Kasumi-1 (cell line): ENCODE measurements around the gene ARRB1.
A peak's percentile ranks its signal among the peaks of the same experiment; 100 is the strongest.
"Not testable (repeated sequence)": the region's sequence is repeated elsewhere in the genome, so short reads cannot be mapped to it uniquely, and the experiment has no call there.

ENCODE experiments used
- DNase-seq, 2 experiments: peaks; one replicate each; lab custom pipeline; 2025; lab: John Stamatoyannopoulos, UW

Gene ARRB1

GRCh38 chr11:75351541-75351790 lies at the start of gene ARRB1:
ARRB1 (minus strand) TSS chr11:75351661; CDS start chr11:75351607, 54 bp downstream.
- peak in 1 of 2 experiments; percentile 39 for DNase-seq

- peak in 1 of 2 experiments; percentile 28 for DNase-seq
Observed at GRCh38 chr11:75400146-75400865, 48.8 kb upstream of the ARRB1 start.

DNA sequence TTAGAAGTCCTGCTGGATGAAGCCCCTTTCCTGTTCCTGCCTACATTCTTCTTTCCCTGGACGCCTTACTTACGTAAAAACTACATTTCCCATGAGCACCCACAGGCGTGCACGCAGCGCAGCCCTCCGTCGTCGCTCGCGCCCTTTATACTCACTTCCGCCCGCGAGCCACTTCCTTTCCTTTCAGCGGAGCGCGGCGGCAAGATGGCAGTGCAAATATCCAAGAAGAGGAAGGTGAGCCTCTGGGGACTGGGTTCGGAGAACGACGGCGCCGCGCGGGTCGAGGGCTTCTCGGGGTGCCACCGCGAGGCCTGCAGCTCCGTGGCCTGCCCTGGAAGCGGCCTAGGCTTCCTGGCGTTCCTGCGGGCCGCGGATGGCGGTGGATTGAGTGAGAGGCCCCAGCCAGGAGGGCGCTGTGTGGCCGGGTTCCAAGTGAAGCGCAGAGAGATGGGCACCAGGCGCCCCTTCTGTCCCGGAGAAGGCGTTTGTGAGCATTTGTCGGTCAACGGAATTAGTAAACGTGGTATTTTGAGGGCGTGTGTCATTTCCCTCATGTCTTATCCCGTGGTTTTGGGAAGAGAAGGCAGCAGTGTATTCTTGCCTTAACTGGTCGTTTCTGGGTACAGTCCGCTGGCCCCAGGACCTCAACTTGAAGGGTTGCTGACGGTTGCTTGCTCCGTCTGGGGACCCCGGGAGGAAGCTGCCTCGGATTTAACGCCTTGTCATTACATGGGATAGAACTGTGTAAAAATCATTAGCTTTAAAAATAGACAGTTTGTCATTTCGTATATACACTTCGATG lies 48.1 kb upstream of the ARRB1 start, which contains the start of gene RPS3:
RPS3 (plus strand) TSS at position 175 of the 802 bp plus-strand sequence; CDS start at position 205, 30 bp downstream.
- peak; percentile 93 to 95 for DNase-seq

DNA sequence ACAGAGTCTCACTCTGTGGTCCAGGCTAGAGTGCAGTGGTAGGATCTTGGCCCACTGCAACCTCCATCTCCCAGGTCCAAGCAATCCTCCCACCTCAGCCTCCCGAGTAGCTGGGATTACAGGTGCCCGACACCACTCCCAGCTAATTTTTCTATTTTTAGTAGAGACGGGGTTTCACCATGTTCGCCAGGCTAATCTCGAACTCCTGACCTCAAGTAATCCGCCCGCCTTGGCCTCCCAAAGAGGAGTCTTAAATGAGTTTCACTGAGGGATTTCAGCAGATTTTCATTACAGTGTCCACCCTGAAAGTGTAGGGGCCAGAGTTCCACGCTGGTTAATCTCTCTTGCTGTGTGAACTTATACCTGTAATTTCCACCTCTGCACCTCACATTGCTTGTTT lies 47.4 kb upstream of the ARRB1 start:
- no peak for DNase-seq

DNA sequence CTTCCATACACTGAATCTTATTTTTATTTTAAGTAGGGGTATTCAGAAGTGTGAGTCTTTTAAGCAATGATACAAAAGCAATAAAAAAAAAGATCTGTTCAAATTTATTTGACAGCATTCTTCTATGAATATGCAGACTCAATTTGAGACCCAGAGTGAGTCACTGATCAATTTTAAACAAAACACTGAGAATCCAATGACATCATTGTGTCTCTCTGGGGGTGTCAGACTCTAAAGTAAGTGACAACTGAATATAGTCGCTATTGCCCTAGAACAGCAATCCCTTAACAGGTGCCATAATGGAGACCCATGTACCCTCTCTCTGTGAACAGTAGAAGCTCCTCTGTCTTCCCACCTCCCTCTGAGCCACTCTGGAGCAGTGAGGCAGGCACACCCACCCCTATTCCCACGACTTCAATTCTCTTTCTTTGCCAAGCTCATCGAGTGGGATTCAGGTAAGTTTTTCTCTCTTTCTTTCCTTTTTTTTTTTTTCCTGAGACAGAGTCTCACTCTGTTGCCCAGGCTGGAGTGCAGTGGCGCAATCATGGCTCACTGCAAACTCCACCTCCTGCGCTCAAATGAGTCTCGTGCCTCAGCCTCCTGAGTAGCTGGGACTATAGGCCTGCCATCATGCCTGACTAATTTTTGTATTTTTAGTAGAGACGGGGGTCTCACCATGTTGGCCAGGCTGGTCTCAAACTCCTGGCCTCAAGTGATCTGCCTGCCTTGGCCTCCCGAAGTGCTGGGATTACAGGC lies 42.8 kb upstream of the ARRB1 start:
- no peak for DNase-seq

- DNase-seq, result no peak
Observed at GRCh38 chr11:75389925-75390324, 38.5 kb upstream of the ARRB1 start.

DNA sequence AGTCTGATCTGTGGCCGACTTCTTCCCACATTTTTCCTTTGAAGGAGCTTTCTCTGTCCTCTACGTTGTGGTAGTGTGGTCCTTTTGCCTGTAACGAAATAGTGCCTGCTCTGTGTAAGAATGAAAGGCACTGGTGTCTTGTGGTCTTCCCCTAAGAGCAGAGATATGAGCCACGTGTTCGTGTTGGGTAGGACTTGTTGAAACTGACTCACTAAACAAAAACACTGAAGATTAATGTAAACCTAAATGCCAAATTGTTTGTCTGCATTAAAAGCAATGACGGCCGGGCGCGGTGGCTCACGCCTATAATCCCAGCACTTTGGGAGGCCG lies 37.8 kb upstream of the ARRB1 start:
- DNase-seq, result no peak

GRCh38 chr11:75388386-75389275 lies 37.2 kb upstream of the ARRB1 start:
- peak; percentile 89 to 92 for DNase-seq

DNA sequence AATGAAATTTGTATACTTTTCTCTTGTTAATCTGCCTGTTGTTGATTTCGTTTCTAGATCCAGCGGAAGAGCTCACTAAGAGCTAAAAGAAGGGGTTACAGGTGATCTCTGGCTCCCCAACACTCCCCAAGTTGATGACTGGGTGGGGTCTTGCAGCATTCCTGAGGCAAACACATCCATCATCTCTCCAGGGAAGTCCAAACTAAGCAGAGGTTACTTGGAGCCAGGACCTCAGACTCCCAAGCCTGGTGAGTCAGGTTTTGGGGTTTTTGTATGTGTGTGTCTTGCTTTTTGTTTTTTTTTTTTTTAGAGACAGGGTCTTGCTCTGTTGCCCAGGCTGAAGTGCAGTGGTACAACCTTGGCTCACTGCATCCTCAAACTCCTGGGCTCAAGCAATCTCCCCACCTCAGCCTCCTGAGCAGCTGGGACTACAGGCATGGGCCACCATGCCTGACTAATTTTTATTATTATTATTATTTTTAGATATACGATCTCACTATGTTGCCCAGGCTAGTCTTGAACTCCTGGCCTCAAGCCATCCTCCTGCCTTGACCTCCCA lies 36.4 kb upstream of the ARRB1 start:
- no peak for DNase-seq

DNA sequence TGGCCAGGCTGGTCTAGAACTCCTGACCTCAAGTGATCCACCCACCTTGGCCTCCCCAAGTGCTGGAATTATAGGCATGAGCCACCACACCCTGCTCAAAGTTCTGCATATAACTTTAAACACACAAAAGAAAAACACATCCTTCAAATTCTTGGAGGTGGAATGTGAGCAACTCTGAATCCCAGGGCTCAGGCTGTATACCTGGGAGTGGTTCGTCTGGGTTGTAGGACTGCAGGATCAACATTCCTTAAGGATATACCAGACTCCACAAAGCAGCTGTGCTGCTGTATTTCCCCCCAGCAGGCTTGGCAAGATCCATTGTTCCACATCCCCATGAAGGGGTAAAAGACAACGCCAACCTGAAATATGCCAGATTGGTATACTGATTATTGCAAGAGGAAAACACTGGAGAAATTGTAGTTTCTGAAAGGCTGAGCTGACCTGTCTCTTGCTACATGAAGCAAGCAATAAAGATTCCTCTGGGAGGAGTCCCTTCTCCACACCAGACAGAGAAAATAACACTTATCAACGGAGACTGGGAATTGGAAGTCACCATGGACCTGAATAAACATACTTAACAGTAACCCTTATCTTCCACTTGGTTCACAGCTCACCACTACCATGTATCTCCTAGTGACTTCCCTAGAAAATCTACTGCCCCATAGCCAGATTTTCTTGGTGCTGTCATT lies 35.6 kb upstream of the ARRB1 start:
- no peak for DNase-seq

- peak; percentile 72 to 79 for DNase-seq
Observed at GRCh38 chr11:75384438-75385080, 33.1 kb upstream of the ARRB1 start.

GRCh38 chr11:75383246-75383645 lies 31.8 kb upstream of the ARRB1 start:
- peak; percentile 31 to 39 for DNase-seq

- peak; percentile 40 to 58 for DNase-seq
Observed at GRCh38 chr11:75380716-75381420, 29.4 kb upstream of the ARRB1 start.

GRCh38 chr11:75380245-75380644 lies 28.8 kb upstream of the ARRB1 start:
- no peak for DNase-seq

- DNase-seq, result not testable (repeated sequence)
Observed at GRCh38 chr11:75378776-75379175, 27.3 kb upstream of the ARRB1 start.

DNA sequence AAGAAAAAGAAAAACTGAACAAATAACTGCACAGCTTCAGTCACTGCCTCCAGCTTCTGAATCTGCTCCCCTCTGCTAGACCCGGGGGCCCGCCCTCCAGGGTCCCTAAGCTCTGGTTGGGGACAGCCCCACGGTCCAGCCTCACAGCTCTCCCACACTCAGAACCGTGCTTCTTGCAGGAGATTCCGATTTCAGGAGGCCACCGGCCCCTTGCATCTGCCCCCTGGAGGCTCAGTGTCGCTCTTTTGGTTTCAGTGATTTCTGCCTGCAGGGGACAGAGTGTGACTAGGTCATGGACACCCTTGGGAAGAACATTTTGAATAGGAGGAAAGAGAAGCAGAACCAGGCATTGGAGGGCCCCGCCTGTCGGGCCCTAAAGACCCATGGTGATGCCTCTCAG lies 24.7 kb upstream of the ARRB1 start:
- no peak for DNase-seq

- no peak for DNase-seq
Observed at GRCh38 chr11:75375626-75376025, 24.2 kb upstream of the ARRB1 start.

DNA sequence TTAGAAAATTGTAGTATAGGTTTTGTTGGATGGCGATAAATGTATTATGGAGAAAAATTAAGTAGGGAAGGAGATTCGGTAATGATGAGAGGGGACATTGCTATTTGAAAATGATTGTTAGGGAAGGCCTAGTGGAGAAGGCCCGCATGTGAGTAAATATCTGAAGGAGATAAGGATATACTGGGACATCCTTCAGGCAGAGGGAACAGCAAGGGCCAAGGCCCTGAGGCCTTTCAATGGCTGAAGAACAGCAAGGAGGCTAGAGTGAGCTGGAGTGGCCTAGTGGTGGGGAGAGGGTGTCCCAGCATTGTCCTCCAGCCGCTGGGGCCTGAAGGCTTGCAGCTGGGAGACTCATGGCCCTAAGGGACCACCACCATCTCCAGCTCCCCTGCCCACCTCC lies 23.2 kb upstream of the ARRB1 start:
- no peak for DNase-seq

DNA sequence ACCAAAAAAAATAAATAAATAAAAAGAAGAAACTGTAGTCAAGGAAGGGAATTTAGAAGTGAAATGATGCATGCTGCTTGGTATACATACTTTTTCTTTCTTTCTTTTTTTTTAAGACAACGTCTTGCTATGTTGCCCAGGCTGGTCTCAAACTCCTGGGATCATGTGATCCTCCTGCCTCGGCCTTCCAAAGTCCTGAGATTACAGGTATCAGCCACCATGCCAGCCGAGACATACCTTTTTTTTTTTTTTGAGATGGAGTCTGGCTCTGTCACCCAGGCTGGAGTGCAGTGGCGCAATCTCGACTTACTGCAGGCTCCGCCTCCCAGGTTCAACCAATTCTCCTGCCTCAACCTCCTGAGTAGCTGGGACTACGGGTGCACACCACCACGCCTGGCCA lies 21.7 kb upstream of the ARRB1 start:
- no peak for DNase-seq
